ENCODE measurements around the gene NFIA.

Gene NFIA

GRCh38 chr1:61372944-61373343 lies 290.6 kb downstream of the NFIA start:
- DNase-seq (ENCODE audit: extremely low spot score, insufficient read length, low read depth) = no peak
- no peak for FAIRE-seq

- FAIRE-seq (no peak), DNase-seq (ENCODE audit: extremely low spot score, insufficient read length, low read depth) (no peak)
Observed at GRCh38 chr1:61374156-61374555, 291.8 kb downstream of the NFIA start.

- DNase-seq (ENCODE audit: extremely low spot score, insufficient read length, low read depth) = no peak
- FAIRE-seq = no peak
Observed at GRCh38 chr1:61375082-61375880, 292.9 kb downstream of the NFIA start.

GRCh38 chr1:61376151-61376550 lies 293.8 kb downstream of the NFIA start:
- no peak for FAIRE-seq

GRCh38 chr1:61377242-61377958 lies 295.0 kb downstream of the NFIA start:
- DNase-seq (ENCODE audit: extremely low spot score, insufficient read length, low read depth) (no peak), FAIRE-seq (no peak)

More at GRCh38 chr1:61376151-61376550, 293.8 kb downstream of the NFIA start:
- no peak for DNase-seq (ENCODE audit: extremely low spot score, insufficient read length, low read depth)

GRCh38 chr1:61378494-61379180 lies 296.3 kb downstream of the NFIA start:
- DNase-seq (ENCODE audit: extremely low spot score, insufficient read length, low read depth) (no peak), FAIRE-seq (no peak)

GRCh38 chr1:61379693-61380092 lies 297.3 kb downstream of the NFIA start:
- DNase-seq (ENCODE audit: extremely low spot score, insufficient read length, low read depth) = no peak
- no peak for FAIRE-seq

GRCh38 chr1:61380561-61380960 lies 298.2 kb downstream of the NFIA start:
- DNase-seq (ENCODE audit: extremely low spot score, insufficient read length, low read depth) (no peak), FAIRE-seq (no peak)

GRCh38 chr1:61386323-61386722 lies 304.0 kb downstream of the NFIA start:
- DNase-seq (ENCODE audit: extremely low spot score, insufficient read length, low read depth) = no peak
- no peak for FAIRE-seq

- no peak for FAIRE-seq
- DNase-seq (ENCODE audit: extremely low spot score, insufficient read length, low read depth) = no peak
Observed at GRCh38 chr1:61386770-61387169, 304.4 kb downstream of the NFIA start.

GRCh38 chr1:61387829-61388228 lies 305.5 kb downstream of the NFIA start:
- FAIRE-seq (no peak), DNase-seq (ENCODE audit: extremely low spot score, insufficient read length, low read depth) (no peak)

- DNase-seq (ENCODE audit: extremely low spot score, insufficient read length, low read depth) = no peak
- FAIRE-seq = no peak
Observed at GRCh38 chr1:61388566-61388965, 306.2 kb downstream of the NFIA start.

- no peak for FAIRE-seq
- no peak for DNase-seq (ENCODE audit: extremely low spot score, insufficient read length, low read depth)
Observed at GRCh38 chr1:61389194-61389925, 307.0 kb downstream of the NFIA start.

GRCh38 chr1:61389926-61390845 lies 307.8 kb downstream of the NFIA start:
- no peak for FAIRE-seq
- DNase-seq (ENCODE audit: extremely low spot score, insufficient read length, low read depth) = no peak

GRCh38 chr1:61391730-61392129 lies 309.4 kb downstream of the NFIA start:
- DNase-seq (ENCODE audit: extremely low spot score, insufficient read length, low read depth) (no peak), FAIRE-seq (no peak)

GRCh38 chr1:61392409-61393242 lies 310.3 kb downstream of the NFIA start:
- FAIRE-seq = no peak
- no peak for DNase-seq (ENCODE audit: extremely low spot score, insufficient read length, low read depth)

- no peak for DNase-seq (ENCODE audit: extremely low spot score, insufficient read length, low read depth)
- FAIRE-seq = no peak
Observed at GRCh38 chr1:61393575-61393974, 311.2 kb downstream of the NFIA start.

GRCh38 chr1:61395146-61395800 lies 312.9 kb downstream of the NFIA start:
- FAIRE-seq (no peak), DNase-seq (ENCODE audit: extremely low spot score, insufficient read length, low read depth) (no peak)
